Measurements from ENCODE around the gene CDH4.

Gene CDH4

GRCh38 chr20:61840779-61841455, 588.9 kb downstream of the CDH4 start:
- no peak for TF ChIP-seq SIN3A (IDR thresholded peaks at IDR 0.05; ENCODE audit: borderline replicate concordance, insufficient read depth, low read length)
- TF ChIP-seq FOXP2 (optimal IDR thresholded peaks at IDR 0.05; ENCODE audit: borderline replicate concordance, extremely low read depth, extremely low read length, insufficient read depth) = no peak
- no peak for TF ChIP-seq POLR2AphosphoS5 (IDR thresholded peaks at IDR 0.05; ENCODE audit: low read depth, low read length)
- TF ChIP-seq TAF1 (IDR thresholded peaks at IDR 0.05; ENCODE audit: borderline replicate concordance, insufficient read depth, low read length) = no peak
- TF ChIP-seq, protein P1, sequence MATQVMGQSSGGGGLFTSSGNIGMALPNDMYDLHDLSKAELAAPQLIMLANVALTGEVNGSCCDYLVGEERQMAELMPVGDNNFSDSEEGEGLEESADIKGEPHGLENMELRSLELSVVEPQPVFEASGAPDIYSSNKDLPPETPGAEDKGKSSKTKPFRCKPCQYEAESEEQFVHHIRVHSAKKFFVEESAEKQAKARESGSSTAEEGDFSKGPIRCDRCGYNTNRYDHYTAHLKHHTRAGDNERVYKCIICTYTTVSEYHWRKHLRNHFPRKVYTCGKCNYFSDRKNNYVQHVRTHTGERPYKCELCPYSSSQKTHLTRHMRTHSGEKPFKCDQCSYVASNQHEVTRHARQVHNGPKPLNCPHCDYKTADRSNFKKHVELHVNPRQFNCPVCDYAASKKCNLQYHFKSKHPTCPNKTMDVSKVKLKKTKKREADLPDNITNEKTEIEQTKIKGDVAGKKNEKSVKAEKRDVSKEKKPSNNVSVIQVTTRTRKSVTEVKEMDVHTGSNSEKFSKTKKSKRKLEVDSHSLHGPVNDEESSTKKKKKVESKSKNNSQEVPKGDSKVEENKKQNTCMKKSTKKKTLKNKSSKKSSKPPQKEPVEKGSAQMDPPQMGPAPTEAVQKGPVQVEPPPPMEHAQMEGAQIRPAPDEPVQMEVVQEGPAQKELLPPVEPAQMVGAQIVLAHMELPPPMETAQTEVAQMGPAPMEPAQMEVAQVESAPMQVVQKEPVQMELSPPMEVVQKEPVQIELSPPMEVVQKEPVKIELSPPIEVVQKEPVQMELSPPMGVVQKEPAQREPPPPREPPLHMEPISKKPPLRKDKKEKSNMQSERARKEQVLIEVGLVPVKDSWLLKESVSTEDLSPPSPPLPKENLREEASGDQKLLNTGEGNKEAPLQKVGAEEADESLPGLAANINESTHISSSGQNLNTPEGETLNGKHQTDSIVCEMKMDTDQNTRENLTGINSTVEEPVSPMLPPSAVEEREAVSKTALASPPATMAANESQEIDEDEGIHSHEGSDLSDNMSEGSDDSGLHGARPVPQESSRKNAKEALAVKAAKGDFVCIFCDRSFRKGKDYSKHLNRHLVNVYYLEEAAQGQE (IDR thresholded peaks at IDR 0.05; ENCODE audit: insufficient read depth in 1 of 2, low read depth in 2 of 2, low read length in 2 of 2) = no peak

- TF ChIP-seq FOXP2 (optimal IDR thresholded peaks at IDR 0.05; ENCODE audit: borderline replicate concordance, extremely low read depth, extremely low read length, insufficient read depth) (no peak), POLR2AphosphoS5 (IDR thresholded peaks at IDR 0.05; ENCODE audit: low read depth, low read length) (no peak), TAF1 (IDR thresholded peaks at IDR 0.05; ENCODE audit: borderline replicate concordance, insufficient read depth, low read length) (no peak), SIN3A (IDR thresholded peaks at IDR 0.05; ENCODE audit: borderline replicate concordance, insufficient read depth, low read length) (no peak)
- TF ChIP-seq, protein P1 (IDR thresholded peaks at IDR 0.05; ENCODE audit: insufficient read depth in 1 of 2, low read depth in 2 of 2, low read length in 2 of 2) = no peak
Observed at GRCh38 chr20:61841551-61841950, 589.5 kb downstream of the CDH4 start.

DNA sequence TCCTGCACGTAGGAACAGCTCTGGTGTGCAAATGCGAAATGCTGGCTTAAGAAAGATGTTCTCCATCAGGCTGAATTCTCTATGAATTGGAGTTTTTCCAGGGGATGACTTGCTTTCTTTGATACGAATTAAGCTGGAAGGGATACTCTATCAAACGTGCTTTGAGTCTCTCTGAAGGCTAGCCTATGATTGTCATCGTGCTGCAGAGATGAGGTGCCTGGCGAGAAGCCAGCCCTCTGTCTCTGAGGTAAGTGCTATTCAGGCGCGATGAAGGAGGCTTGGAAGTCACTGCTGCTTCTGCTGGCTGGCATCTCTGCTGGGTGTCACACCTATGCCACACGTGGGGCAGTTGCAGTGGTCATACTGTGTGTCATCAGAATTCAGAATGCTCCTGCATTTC, 589.9 kb downstream of the CDH4 start:
- no peak for TF ChIP-seq TAF1 (IDR thresholded peaks at IDR 0.05; ENCODE audit: borderline replicate concordance, insufficient read depth, low read length)
- TF ChIP-seq FOXP2 (optimal IDR thresholded peaks at IDR 0.05; ENCODE audit: borderline replicate concordance, extremely low read depth, extremely low read length, insufficient read depth) = no peak
- TF ChIP-seq, protein P1 (IDR thresholded peaks at IDR 0.05; ENCODE audit: insufficient read depth in 1 of 2, low read depth in 2 of 2, low read length in 2 of 2) = no peak
- no peak for TF ChIP-seq POLR2AphosphoS5 (IDR thresholded peaks at IDR 0.05; ENCODE audit: low read depth, low read length)
- no peak for TF ChIP-seq SIN3A (IDR thresholded peaks at IDR 0.05; ENCODE audit: borderline replicate concordance, insufficient read depth, low read length)

DNA sequence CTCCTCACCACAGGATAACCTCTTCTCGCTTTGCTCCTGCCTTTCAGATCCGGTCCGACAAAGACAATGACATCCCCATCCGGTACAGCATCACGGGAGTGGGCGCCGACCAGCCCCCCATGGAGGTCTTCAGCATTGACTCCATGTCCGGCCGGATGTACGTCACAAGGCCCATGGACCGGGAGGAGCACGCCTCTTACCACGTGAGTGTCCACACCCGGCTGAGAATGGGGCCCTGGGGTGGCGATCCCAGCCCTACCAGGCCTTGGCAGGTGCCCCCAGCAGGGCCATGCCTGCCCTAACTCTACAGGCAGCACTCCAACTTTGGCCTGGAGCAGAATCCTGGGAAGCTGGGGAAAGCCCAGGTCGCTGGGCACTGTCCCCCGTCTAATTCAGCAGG, 592.6 kb downstream of the CDH4 start:
- TF ChIP-seq, protein P1 (IDR thresholded peaks at IDR 0.05; ENCODE audit: insufficient read depth in 1 of 2, low read depth in 2 of 2, low read length in 2 of 2) = no peak
- no peak for TF ChIP-seq SIN3A (IDR thresholded peaks at IDR 0.05; ENCODE audit: borderline replicate concordance, insufficient read depth, low read length)
- TF ChIP-seq POLR2AphosphoS5 (IDR thresholded peaks at IDR 0.05; ENCODE audit: low read depth, low read length) = no peak

GRCh38 chr20:61845233-61845671, 593.2 kb downstream of the CDH4 start:
- TF ChIP-seq FOXP2 (optimal IDR thresholded peaks at IDR 0.05; ENCODE audit: borderline replicate concordance, extremely low read depth, extremely low read length, insufficient read depth) (no peak), SIN3A (IDR thresholded peaks at IDR 0.05; ENCODE audit: borderline replicate concordance, insufficient read depth, low read length) (no peak), POLR2AphosphoS5 (IDR thresholded peaks at IDR 0.05; ENCODE audit: low read depth, low read length) (no peak), TAF1 (IDR thresholded peaks at IDR 0.05; ENCODE audit: borderline replicate concordance, insufficient read depth, low read length) (no peak)
- TF ChIP-seq, protein P1 (IDR thresholded peaks at IDR 0.05; ENCODE audit: insufficient read depth in 1 of 2, low read depth in 2 of 2, low read length in 2 of 2) = no peak

Data from PFSK-1 (cell line).